ENCODE data around the gene CAP2.

DNA sequence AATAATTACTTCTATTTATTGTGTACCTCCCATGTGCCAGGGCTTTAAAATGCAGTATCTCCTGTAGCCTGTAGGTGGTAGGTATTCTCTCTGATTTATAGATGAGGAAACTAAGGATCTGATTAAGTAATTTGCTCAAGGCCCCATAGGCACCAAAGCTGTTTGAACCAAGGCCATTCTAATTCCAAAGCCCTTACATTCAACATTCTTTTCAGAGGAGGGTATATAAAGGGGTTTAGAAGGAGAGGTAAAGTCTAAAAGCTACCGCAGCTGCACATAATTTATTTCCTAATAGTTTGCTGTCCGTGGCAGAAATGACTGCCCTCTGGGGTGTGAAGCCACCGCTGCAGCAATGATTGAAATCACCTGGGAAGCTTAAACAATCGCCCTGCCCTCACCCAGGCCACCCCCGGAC, 111.7 kb downstream of the CAP2 start:
- TF ChIP-seq PATZ1 (CRISPR knock-in tag; IDR thresholded peaks at IDR 0.05; ENCODE audit: borderline replicate concordance) (no peak), TCF4 (CRISPR knock-in tag; IDR thresholded peaks at IDR 0.05; ENCODE audit: borderline replicate concordance) (no peak), ISL1 (CRISPR knock-in tag; IDR thresholded peaks at IDR 0.05) (no peak), CSDC2 (CRISPR knock-in tag; IDR thresholded peaks at IDR 0.05) (no peak), ZFP30 (CRISPR knock-in tag; IDR thresholded peaks at IDR 0.05) (no peak), ARNTL (CRISPR knock-in tag; IDR thresholded peaks at IDR 0.05; ENCODE audit: borderline replicate concordance, low read depth) (no peak), ZNF565 (CRISPR knock-in tag; conservative IDR thresholded peaks at IDR 0.05; ENCODE audit: low read depth) (no peak)
